Ishikawa (cell line): ENCODE results near the gene TRAF7.

Experiments
- EGR1 ChIP-seq: IDR thresholded peaks from 2 replicates; pipeline ENCODE4 v1.6.1; 2012
- EP300 ChIP-seq: IDR thresholded peaks from 2 replicates; pipeline ENCODE4 v1.6.1; 2012; ENCODE audit warnings: borderline replicate concordance
- FOXM1 ChIP-seq: IDR thresholded peaks from 2 replicates; pipeline ENCODE4 v1.6.1; 2012; ENCODE audit warnings: low read depth, borderline replicate concordance
- MAX ChIP-seq: IDR thresholded peaks from 2 replicates; pipeline ENCODE4 v1.6.1; 2012
- RAD21 ChIP-seq: IDR thresholded peaks from 2 replicates; pipeline ENCODE4 v1.6.1; 2012; ENCODE audit warnings: low read depth
- REST ChIP-seq: IDR thresholded peaks from 2 replicates; pipeline ENCODE4 v1.6.1; 2012; ENCODE audit warnings: low read depth, mild to moderate bottlenecking
- TCF12 ChIP-seq: IDR thresholded peaks from 2 replicates; pipeline ENCODE4 v1.6.1; 2012; ENCODE audit warnings: low read depth
- YY1 ChIP-seq: IDR thresholded peaks from 2 replicates; pipeline ENCODE4 v1.6.1; 2012; ENCODE audit warnings: low read depth
- ZBTB7A ChIP-seq: IDR thresholded peaks from 2 replicates; pipeline ENCODE4 v1.6.1; 2012; ENCODE audit warnings: low read depth

GRCh38 chr16:2179107-2179501, 23.5 kb downstream of the TRAF7 start:
- TF ChIP-seq TCF12, result no peak
- TF ChIP-seq YY1, result no peak
- TF ChIP-seq EP300, result no peak
- no peak for TF ChIP-seq MAX
- no peak for TF ChIP-seq RAD21
- 0 out of 2 replicates have a peak, but pooled peaks have one; percentile 21 for TF ChIP-seq ZBTB7A
- no peak for TF ChIP-seq FOXM1
- TF ChIP-seq EGR1, result no peak
- no peak for TF ChIP-seq REST
